ENCODE data around the gene SERPINB1.

Gene SERPINB1

GRCh38 chr6:2842139-2842552, 483 bp upstream of the SERPINB1 start:
- TF ChIP-seq FOXK2 (IDR thresholded peaks at IDR 0.05) (no peak), ELF4 (IDR thresholded peaks at IDR 0.05) (0 out of 2 replicates have a peak, but pooled peaks have one; percentile 0)
- ChIA-PET CTCF (interaction anchor here (0.9 to 1.2 kb wide), 2 partner anchors 51 to 187 kb away, joined by 3 to 6 read pairs; no protein-coding TSS in a partner anchor), POLR2A (interaction anchor here (0.7 to 1.9 kb wide), 12 partner anchors 10 to 222 kb away, joined by 3 to 19 read pairs (median 4); no protein-coding TSS in a partner anchor)
- DNase-seq (ENCODE audit: extremely low spot score), result no peak

DNA sequence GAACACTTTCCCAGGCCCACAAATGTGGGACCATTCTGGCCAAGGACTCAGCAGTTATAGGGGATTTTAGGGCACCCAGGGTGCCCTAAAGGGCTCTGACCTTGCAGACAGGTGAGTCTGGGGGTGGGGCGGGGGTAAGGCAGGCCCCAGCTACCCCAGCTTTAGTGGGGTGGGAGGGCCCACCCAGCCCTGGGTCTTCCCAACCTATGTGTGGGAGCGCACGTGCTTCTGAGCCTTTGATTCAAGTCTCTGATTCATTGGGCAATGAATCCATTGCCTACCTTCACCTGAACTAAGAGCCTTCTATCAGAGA, 958 bp downstream of the SERPINB1 start:
- POLR2A ChIA-PET, result interaction anchor here (0.7 to 2.7 kb wide), 8 partner anchors 8 to 149 kb away, joined by 3 to 19 read pairs (median 4); no protein-coding TSS in a partner anchor
- no peak for DNase-seq (ENCODE audit: extremely low spot score)
- no peak for TF ChIP-seq FOXK2 (IDR thresholded peaks at IDR 0.05)
- no peak for TF ChIP-seq BHLHE40 (IDR thresholded peaks at IDR 0.05; ENCODE audit: borderline replicate concordance)
- TF ChIP-seq L3MBTL2 (conservative IDR thresholded peaks at IDR 0.05), result no peak
- TF ChIP-seq SUZ12 (IDR thresholded peaks at IDR 0.05), result no peak
- no peak for TF ChIP-seq FOXA1 (IDR thresholded peaks at IDR 0.05)
- TF ChIP-seq FOXM1 (IDR thresholded peaks at IDR 0.05; ENCODE audit: borderline replicate concordance), result no peak
- TF ChIP-seq SP1 (IDR thresholded peaks at IDR 0.05), result no peak
- TF ChIP-seq ZNF384 (IDR thresholded peaks at IDR 0.05), result no peak
- no peak for TF ChIP-seq CTBP1 (IDR thresholded peaks at IDR 0.05; ENCODE audit: borderline replicate concordance)
- CTCF ChIA-PET, result interaction anchor here (0.6 to 1.4 kb wide), 4 partner anchors 49 to 112 kb away, joined by 3 to 6 read pairs (median 4); no protein-coding TSS in a partner anchor

GRCh38 chr6:2839982-2840748, 1.5 kb downstream of the SERPINB1 start:
- CTCF ChIA-PET, result interaction anchor here (0.6 to 1.6 kb wide), 4 partner anchors 49 to 113 kb away, joined by 3 to 6 read pairs (median 4); no protein-coding TSS in a partner anchor
- no peak for DNase-seq (ENCODE audit: extremely low spot score)
- POLR2A ChIA-PET, result interaction anchor here (1.9 to 2.7 kb wide), 2 partner anchors 11 to 22 kb away, joined by 7 to 9 read pairs; no protein-coding TSS in a partner anchor
- TF ChIP-seq BHLHE40 (IDR thresholded peaks at IDR 0.05; ENCODE audit: borderline replicate concordance) (no peak), FOXA1 (IDR thresholded peaks at IDR 0.05) (no peak), NFRKB (IDR thresholded peaks at IDR 0.05) (no peak)

- POLR2A ChIA-PET, result interaction anchor here (2.7 kb wide), 1 partner anchor 21 kb away, joined by 9 read pairs; no protein-coding TSS in a partner anchor
- DNase-seq (ENCODE audit: extremely low spot score), result no peak
- TF ChIP-seq NFRKB (IDR thresholded peaks at IDR 0.05) (no peak), FOXA1 (IDR thresholded peaks at IDR 0.05) (no peak), FOXM1 (IDR thresholded peaks at IDR 0.05; ENCODE audit: borderline replicate concordance) (no peak), FOXK2 (IDR thresholded peaks at IDR 0.05) (no peak), ARNT (IDR thresholded peaks at IDR 0.05) (no peak), LEF1 (IDR thresholded peaks at IDR 0.05; ENCODE audit: borderline replicate concordance) (no peak), HDGF (IDR thresholded peaks at IDR 0.05; ENCODE audit: borderline replicate concordance) (no peak), ELF4 (IDR thresholded peaks at IDR 0.05) (no peak), L3MBTL2 (conservative IDR thresholded peaks at IDR 0.05) (no peak), SUZ12 (IDR thresholded peaks at IDR 0.05) (no peak), TARDBP (IDR thresholded peaks at IDR 0.05) (no peak)
- TF ChIP-seq, protein P1, sequence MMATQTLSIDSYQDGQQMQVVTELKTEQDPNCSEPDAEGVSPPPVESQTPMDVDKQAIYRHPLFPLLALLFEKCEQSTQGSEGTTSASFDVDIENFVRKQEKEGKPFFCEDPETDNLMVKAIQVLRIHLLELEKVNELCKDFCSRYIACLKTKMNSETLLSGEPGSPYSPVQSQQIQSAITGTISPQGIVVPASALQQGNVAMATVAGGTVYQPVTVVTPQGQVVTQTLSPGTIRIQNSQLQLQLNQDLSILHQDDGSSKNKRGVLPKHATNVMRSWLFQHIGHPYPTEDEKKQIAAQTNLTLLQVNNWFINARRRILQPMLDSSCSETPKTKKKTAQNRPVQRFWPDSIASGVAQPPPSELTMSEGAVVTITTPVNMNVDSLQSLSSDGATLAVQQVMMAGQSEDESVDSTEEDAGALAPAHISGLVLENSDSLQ (IDR thresholded peaks at IDR 0.05), result no peak
- CTCF ChIA-PET, result interaction anchor here (1.6 kb wide), 1 partner anchor 48 kb away, joined by 5 read pairs; no protein-coding TSS in a partner anchor
These were observed 2.3 kb downstream of the SERPINB1 start for GRCh38 chr6:2839195-2839981.

DNA sequence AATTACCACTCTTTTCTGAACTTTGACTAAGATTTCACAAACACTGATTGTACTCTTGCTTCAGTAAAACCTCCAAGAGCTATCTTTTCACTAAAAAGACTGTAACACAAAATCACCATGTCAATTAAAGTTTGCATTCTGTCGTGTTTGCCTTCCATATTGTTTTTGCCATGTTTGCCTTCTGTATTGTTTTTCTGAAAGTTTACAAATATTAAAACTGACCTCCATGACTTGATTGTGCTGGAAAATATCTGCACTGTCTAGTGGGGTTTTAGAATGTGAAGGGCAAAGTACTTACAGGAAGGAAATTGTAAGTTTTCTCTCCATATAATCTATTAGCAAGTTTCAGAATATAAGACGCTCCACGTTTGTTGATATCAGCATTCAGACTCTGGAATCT, 3.4 kb downstream of the SERPINB1 start:
- ChIA-PET POLR2A (no interaction called here), CTCF (interaction anchor here (1.6 kb wide), 1 partner anchor 47 kb away, joined by 5 read pairs; no protein-coding TSS in a partner anchor)
- TF ChIP-seq SUZ12 (IDR thresholded peaks at IDR 0.05), result no peak
- TF ChIP-seq CTBP1 (IDR thresholded peaks at IDR 0.05; ENCODE audit: borderline replicate concordance), result no peak
- no peak for TF ChIP-seq ZNF384 (IDR thresholded peaks at IDR 0.05)
- TF ChIP-seq TARDBP (IDR thresholded peaks at IDR 0.05), result no peak
- TF ChIP-seq FOXA1 (IDR thresholded peaks at IDR 0.05), result no peak
- TF ChIP-seq ARNT (IDR thresholded peaks at IDR 0.05), result no peak
- no peak for TF ChIP-seq ELF4 (IDR thresholded peaks at IDR 0.05)
- TF ChIP-seq FOXK2 (IDR thresholded peaks at IDR 0.05), result no peak
- TF ChIP-seq, protein P1 (IDR thresholded peaks at IDR 0.05), result no peak
- no peak for TF ChIP-seq L3MBTL2 (conservative IDR thresholded peaks at IDR 0.05)
- no peak for TF ChIP-seq LEF1 (IDR thresholded peaks at IDR 0.05; ENCODE audit: borderline replicate concordance)
- TF ChIP-seq HDGF (IDR thresholded peaks at IDR 0.05; ENCODE audit: borderline replicate concordance), result no peak
- no peak for TF ChIP-seq SP1 (IDR thresholded peaks at IDR 0.05)

DNA sequence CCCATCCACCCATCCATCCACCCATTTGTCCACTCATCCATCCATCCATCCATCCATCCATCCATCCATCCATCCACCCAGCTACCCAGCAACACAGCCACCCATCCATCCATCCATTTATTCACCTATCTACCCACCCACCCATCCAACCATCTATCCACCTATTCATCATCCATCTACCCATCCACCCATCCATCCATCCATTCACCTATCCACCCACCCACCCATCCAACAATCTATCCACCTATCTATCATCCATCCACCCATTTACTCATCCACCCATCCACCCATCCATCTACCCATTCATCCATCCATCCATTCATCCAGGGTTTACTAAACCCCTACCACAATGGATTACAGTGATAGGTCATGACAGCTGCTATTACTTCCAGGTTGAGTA, 7.4 kb downstream of the SERPINB1 start:
- no peak for DNase-seq (ENCODE audit: extremely low spot score)
- POLR2A ChIA-PET, result no interaction called here
- CTCF ChIA-PET, result interaction anchor here (0.9 kb wide), 1 partner anchor 119 kb away, joined by 3 read pairs; no protein-coding TSS in a partner anchor
- TF ChIP-seq FOXK2 (IDR thresholded peaks at IDR 0.05), result no peak
- no peak for TF ChIP-seq NFRKB (IDR thresholded peaks at IDR 0.05)
- TF ChIP-seq FOXA1 (IDR thresholded peaks at IDR 0.05), result no peak
- no peak for TF ChIP-seq TARDBP (IDR thresholded peaks at IDR 0.05)
- TF ChIP-seq SP1 (IDR thresholded peaks at IDR 0.05), result no peak
- TF ChIP-seq LEF1 (IDR thresholded peaks at IDR 0.05; ENCODE audit: borderline replicate concordance), result no peak
- no peak for TF ChIP-seq L3MBTL2 (conservative IDR thresholded peaks at IDR 0.05)
- no peak for TF ChIP-seq BHLHE40 (IDR thresholded peaks at IDR 0.05; ENCODE audit: borderline replicate concordance)
- no peak for TF ChIP-seq CTBP1 (IDR thresholded peaks at IDR 0.05; ENCODE audit: borderline replicate concordance)
- no peak for TF ChIP-seq ARNT (IDR thresholded peaks at IDR 0.05)
- no peak for TF ChIP-seq SUZ12 (IDR thresholded peaks at IDR 0.05)
- TF ChIP-seq HDGF (IDR thresholded peaks at IDR 0.05; ENCODE audit: borderline replicate concordance), result no peak

More for the DNA sequence above, 3.4 kb downstream of the SERPINB1 start:
- DNase-seq (ENCODE audit: extremely low spot score), result no peak
